Amniotic stem cell (primary cell): ENCODE results near the gene CNPY1.

Experiments used
- DNase-seq: peaks from one replicate; lab custom pipeline; 2025; lab: John Stamatoyannopoulos, UW

The CNPY1 gene

GRCh38 chr7:155466814-155467733 lies 79.3 kb downstream of the CNPY1 start:
- no peak for DNase-seq

DNA sequence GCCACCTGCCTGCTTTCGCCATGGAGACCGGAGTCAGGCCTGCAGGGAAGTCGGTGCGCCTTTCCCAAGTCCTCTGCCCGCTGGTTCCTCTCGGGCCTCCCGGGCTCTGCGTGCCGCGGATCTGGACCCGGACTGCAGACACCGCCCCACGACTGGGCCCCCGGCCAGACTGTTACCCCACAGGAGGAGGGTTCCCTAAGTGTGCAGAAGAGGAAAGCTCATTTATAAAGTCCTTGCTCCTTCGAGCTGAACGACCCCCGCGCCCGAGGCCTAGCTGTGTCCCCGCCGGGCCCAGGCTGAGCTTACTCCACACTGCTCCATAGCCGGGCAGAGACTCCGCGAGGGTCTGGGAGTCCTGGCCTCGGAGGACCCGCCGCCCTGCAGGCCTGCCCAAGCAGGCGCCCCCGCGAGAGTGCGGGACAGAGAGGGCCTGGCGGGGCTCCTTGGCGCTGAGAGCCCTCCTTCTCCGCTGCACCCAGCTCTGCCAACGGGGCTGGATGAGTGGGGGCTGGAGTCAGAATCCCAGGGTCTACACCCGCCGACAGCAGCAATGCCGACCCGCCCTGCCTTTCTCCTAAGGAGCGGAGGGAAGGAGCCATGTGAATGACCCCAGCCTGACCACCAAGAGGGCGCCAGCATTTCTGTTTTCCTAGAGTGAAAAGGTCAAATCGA lies 80.1 kb downstream of the CNPY1 start:
- DNase-seq = no peak

GRCh38 chr7:155465761-155466141 lies 80.6 kb downstream of the CNPY1 start:
- DNase-seq = no peak

DNA sequence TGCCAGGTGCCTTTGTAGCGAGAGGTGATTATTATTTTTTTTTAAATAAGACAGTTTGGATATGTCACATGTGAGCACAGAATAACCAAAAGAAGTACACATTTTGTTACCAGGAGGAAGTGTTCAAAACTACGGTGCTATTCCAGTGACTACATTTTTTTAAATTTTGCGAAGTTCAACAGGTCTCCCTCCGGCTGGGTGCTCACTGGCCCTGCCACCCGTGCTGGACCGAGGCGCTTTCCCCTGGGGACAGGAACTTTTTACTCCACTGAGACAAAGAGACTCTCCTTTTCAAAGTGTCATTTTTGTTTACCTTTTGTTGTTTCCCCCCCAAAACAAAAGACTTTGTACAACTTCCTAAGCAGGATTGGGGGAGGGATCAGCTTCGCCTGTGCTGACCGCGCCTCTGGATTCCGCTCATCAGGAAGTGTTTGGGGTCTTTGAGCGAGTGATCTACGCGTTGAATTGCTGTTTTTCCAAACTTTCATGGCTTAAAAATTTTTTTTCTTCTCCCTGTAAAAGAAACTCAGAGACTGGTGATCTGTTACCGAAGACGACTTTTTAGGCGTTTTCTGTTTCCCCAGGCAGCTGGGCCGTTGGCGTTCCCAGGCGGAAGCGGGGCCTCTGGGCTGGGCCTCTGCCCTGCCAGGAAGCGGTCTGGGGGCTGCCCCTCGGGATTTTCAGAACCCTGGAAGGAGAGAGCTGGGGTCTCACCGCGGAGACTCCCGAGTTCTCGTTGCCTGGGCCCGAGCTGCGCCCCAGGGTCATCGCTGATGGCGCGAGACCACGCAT lies 81.2 kb downstream of the CNPY1 start:
- no peak for DNase-seq

- no peak for DNase-seq
These were observed 82.2 kb downstream of the CNPY1 start for GRCh38 chr7:155464183-155464582.

GRCh38 chr7:155463114-155463811 lies 83.1 kb downstream of the CNPY1 start:
- DNase-seq = no peak

- DNase-seq = no peak
These were observed 84.1 kb downstream of the CNPY1 start for GRCh38 chr7:155462163-155462735.

DNA sequence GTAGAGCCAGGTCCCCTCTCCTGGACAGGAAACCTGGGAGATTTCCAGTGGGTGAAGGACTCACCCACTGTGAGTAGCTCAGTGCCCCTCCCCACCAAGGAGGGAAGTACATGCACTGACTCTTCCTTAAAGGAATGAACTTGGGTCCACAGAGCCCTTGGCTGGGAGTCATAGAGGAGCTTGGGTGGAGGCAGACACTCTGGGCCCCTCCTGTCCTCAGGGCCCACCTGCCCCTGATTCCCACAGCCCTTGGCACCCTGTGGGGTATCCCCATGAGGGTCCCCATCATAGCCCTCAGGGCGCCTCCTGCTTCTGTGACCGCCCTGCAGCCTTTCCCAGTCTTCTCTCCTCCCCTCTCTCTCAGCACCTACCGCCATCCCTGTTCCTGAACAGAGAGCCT lies 84.7 kb downstream of the CNPY1 start:
- no peak for DNase-seq

DNA sequence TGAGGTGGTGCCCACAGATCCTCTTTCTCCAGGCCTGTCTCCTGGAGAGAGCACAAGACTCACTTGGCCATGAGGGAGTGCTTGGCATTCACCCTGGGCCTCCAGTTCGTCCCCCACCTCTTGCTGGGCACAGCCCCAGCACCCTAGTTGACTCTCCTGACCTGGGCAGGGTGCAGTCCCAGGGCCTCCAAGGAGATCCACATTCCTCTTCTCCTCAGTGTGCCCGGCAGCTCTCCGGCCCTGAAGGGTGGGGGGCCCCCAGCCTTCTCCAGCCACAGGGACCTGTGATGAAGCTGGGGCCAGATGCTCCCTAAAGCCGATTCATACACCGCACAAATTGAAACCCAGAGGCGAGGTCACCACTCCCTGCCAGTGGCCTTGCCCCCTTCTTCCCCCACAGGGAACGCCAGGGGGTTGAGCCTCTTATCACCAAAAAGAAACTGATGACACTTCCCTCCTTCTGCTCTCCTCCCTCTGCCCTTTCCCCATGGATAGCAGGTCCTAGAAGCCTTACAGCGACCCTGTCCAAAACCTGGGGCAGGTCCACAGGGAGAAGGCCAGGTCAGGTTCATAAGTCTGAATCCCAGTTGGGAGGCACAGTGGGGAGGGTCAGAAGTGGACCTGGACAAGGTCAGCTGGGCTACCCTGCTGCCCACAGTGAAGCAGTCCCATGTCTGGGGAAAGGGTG lies 85.3 kb downstream of the CNPY1 start:
- DNase-seq = no peak

- DNase-seq = no peak
These were observed 86.5 kb downstream of the CNPY1 start for GRCh38 chr7:155459700-155460461.

- DNase-seq = no peak
These were observed 87.3 kb downstream of the CNPY1 start for GRCh38 chr7:155458878-155459699.

DNA sequence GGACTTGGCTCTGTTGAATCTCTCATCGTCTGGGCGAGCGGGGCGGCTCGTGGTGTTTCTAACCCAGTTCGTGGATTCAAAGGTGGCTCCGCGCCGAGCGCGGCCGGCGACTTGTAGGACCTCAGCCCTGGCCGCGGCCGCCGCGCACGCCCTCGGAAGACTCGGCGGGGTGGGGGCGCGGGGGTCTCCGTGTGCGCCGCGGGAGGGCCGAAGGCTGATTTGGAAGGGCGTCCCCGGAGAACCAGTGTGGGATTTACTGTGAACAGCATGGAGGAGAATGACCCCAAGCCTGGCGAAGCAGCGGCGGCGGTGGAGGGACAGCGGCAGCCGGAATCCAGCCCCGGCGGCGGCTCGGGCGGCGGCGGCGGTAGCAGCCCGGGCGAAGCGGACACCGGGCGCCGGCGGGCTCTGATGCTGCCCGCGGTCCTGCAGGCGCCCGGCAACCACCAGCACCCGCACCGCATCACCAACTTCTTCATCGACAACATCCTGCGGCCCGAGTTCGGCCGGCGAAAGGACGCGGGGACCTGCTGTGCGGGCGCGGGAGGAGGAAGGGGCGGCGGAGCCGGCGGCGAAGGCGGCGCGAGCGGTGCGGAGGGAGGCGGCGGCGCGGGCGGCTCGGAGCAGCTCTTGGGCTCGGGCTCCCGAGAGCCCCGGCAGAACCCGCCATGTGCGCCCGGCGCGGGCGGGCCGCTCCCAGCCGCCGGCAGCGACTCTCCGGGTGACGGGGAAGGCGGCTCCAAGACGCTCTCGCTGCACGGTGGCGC lies 88.1 kb downstream of the CNPY1 start, which contains the start of gene EN2:
TSS of gene EN2 (plus strand) at position 19 of the 767 bp plus-strand sequence. CDS start at position 268, 249 bp downstream.
- no peak for DNase-seq

DNA sequence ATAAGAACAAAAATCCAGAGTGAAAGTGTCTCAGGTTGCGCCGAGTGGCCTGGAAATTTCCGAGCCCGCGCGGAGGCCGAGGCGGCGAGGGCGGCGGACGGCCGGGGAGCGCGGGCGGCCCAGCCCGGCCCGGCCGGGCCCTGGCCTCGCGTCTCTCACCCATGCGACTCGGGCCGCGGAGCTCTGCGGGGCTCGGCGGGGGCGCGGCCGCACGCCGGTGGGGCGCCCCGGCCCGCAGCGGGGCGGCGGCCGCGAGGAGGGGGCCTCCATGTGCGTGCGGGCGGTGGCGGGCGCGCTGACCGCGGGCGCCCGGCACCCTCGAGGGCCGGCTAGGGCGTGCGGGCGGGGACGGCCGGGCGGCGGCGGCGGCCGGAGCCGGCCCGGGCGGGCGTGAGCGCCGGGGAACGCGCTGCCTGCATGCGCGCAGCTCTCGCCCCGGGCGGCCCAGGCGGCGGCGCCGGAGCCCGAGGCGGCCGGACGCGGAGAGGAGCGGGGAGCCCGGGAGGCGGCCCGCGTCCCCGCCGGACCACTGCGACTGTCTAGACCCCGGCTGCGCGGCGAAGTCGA lies 88.7 kb downstream of the CNPY1 start:
- DNase-seq = no peak

- DNase-seq = no peak
These were observed 89.4 kb downstream of the CNPY1 start for GRCh38 chr7:155456738-155457543.

DNA sequence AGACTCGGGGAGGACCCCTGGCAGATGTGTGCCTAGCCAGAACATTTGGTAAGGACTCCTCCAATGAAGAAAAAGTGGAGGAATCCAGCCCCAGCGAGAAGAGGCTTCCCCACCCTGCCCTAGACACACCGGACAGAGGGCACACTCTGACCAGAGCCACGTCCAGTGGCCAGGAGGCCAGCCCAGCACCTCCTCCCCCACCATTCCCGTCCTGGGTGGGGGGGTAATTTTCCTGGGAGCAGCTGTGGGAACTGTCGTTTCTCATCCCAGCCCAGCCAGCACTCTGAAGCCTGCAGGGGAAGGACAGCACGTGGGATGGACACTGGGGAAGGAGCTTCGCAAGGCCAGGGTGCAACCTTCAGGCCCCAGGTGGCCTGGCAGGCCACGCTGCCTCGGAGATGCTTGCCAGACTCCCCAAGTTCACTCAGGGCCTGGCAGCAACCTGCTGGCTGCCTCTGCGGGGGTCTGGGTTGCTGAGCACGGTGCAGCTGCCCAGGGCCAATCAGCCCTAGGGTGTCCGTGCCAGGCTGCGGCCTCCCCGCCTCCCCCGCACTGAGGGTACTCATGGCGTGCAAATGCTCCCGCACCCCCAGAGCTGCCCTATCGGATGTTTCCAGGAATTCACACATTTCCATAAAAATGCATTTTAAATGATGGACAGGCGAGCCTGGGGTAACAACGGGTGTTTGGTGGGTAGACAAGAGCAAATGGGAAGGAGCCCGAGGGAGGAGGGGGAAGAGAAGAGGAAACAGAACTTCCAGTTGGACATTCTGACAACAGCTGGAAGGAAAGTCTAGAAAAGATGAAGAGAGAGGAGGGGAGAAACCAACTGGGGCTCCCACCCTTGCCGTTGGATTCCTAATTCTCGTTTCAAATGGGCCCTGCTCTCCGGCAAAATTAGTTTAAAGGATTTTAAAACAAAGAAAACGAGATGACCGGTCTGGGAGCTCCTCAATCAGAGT lies 90.3 kb downstream of the CNPY1 start:
- no peak for DNase-seq

DNA sequence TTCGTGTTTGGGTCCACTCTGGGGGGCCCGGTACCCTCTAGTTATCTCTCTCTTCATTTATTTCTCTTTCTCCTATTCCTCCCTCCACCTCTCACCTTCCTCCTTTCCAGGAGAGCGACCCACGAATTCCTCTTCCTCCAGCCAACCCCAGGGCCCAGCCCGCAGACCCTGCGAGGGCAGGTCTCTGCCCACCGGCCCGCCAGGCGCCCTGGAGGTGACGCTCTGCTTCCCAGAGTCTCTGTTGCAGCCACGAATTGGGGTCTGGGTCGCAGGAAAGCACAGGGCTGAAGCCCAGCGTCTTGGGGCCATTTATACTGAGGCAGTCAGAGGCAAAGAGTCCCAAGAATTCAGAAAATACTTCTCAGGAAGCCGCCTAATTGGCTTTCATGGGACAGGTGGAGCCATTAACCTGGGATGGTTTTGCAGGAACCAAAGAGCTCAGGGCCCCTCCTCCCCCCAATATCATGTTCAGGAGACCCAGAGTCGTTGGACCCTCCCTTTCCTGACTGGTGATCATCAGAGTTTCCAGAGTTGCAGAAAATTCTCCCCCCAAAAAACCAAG lies 91.1 kb downstream of the CNPY1 start:
- no peak for DNase-seq
